ENCODE results near the gene HERC2.

GRCh38 chr15:28107904-28108275 lies 214.1 kb downstream of the HERC2 start:
- TF ChIP-seq CTCF (IDR thresholded peaks at IDR 0.05; ENCODE audit: low read depth, low read length) (no peak), POLR2A (IDR thresholded peaks at IDR 0.05; ENCODE audit: extremely low read depth, insufficient read length) (no peak), MYC (IDR thresholded peaks at IDR 0.05; ENCODE audit: low read depth, low read length) (no peak), MAX (IDR thresholded peaks at IDR 0.05; ENCODE audit: low read depth, low read length) (no peak)
